SK-N-SH (cell line): ENCODE measurements around the gene HS6ST3.

Experiments
- CHD2 ChIP-seq: fragments of 150-350 bp; IDR thresholded peaks from 2 replicates; pipeline ENCODE4 v1.6.1; 2018; ENCODE audit warnings: low read length; ENCODE audit not compliant: partially characterized antibody
- CTCF ChIP-seq: fragments of 200-600 bp; sonication (generic); IDR thresholded peaks from 2 replicates; pipeline ENCODE4 v1.6.1; 2017; ENCODE audit warnings: antibody characterized with exemption, mild to moderate bottlenecking, moderate library complexity
- EZH2phosphoT487 ChIP-seq: fragments of 200-600 bp; sonication (generic); IDR thresholded peaks from 2 replicates; pipeline ENCODE4 v1.6.1; 2017; ENCODE audit warnings: low read depth, mixed run types, mild to moderate bottlenecking, antibody characterized with exemption, moderate library complexity, borderline replicate concordance
- FOXM1 ChIP-seq: IDR thresholded peaks from 2 replicates; pipeline ENCODE4 v1.4.0; 2012; ENCODE audit warnings: low read depth, mild to moderate bottlenecking
- POLR2AphosphoS5 ChIP-seq: IDR thresholded peaks from 2 replicates; pipeline ENCODE4 v1.6.1; 2012; ENCODE audit warnings: low read depth, low read length
- SMC3 ChIP-seq: IDR thresholded peaks from 2 replicates; pipeline ENCODE4 v1.6.1; 2012; ENCODE audit warnings: low read depth, low read length, improper control_type of control experiment
- TAF1 ChIP-seq: IDR thresholded peaks from 2 replicates; pipeline ENCODE4 v1.6.1; 2012; ENCODE audit warnings: low read depth, mild to moderate bottlenecking, low read length, moderate library complexity, borderline replicate concordance
- TEAD4 ChIP-seq: IDR thresholded peaks from 2 replicates; pipeline ENCODE4 v1.4.0; 2012; ENCODE audit warnings: mild to moderate bottlenecking, borderline replicate concordance; ENCODE audit not compliant: insufficient read depth
- USF1 ChIP-seq: IDR thresholded peaks from 2 replicates; pipeline ENCODE4 v1.4.0; 2012; ENCODE audit warnings: low read depth, borderline replicate concordance
- YY1 ChIP-seq: IDR thresholded peaks from 2 replicates; pipeline ENCODE4 v1.4.0; 2012; ENCODE audit warnings: low read depth, mild to moderate bottlenecking

GRCh38 chr13:96202315-96202714 is 112.4 kb downstream of the HS6ST3 start:
- TF ChIP-seq CTCF = no peak
- no peak for TF ChIP-seq EZH2phosphoT487
- TF ChIP-seq USF1 = no peak
- TF ChIP-seq POLR2AphosphoS5 = no peak
- TF ChIP-seq CHD2 = no peak
- TF ChIP-seq TAF1 = no peak
- TF ChIP-seq YY1 = no peak
- TF ChIP-seq SMC3 = no peak
- no peak for TF ChIP-seq FOXM1
- no peak for TF ChIP-seq TEAD4
